Tracheal epithelial cell (primary cell): ENCODE measurements around the gene FSHR. TPM values are rescaled to one million over a fixed set of nuclear protein-coding genes. Genes with fewer than 3 reads are reported as not detected.

Source experiments
- total RNA-seq: library from RNA; depleted of rRNA; stranded (reverse); fragments of >200 nt; gene quantifications from 2 replicates; pipeline ENCODE4 v1.2.1, GENCODE V29; 2014

The FSHR gene
- not detected in 2 replicates for total RNA-seq

DNA sequence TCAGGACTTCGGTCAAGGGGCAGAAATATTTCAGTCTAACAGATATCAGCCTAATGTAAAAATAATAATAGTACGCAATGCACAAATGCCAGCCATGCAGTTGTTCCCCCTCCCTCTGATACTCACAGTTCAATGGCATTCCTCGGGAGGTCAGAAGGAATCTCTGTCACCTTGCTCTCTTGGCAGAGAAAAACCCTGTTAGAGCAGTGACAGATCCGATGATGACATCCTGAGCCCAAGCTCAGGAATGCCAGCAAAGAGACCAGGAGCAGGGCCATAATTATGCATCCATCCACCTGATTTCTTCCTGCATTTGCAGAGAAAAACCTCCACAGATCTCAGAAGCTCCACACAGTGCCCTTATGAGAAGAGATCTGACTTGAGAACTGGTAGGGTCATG, at the start of gene FSHR:
Gene FSHR (minus strand): TSS at position 376 of the 400 bp plus-strand sequence. CDS start 98 bp downstream, at position 278.

